IMR-90 (cell line): ENCODE results near the gene CREB1. TPM values are rescaled to one million over a fixed set of nuclear protein-coding genes. Genes with fewer than 3 reads are reported as not detected.

Experiments used
- ATAC-seq: fragments of 200-7000 bp; cut with Tn5 transposase; 2 replicates; pipeline ENCODE4 v1.9.1; 2020; ENCODE audit warnings: low read depth, mild to moderate bottlenecking, moderate library complexity
- BruUV-seq: library from RNA; stranded (reverse); fragments of 400-500 nt; replicated peaks from 2 replicates; lab custom pipeline; 2021; lab: Mats Ljungman, UMichigan
- CTCF ChIA-PET: fragments of 300-600 bp; formaldehyde crosslinking; extraction: SDS; loops from one replicate; lab custom pipeline; 2021; ENCODE audit warnings: antibody characterized with exemption; lab: Yijun Ruan, JAX
- POLR2A ChIA-PET: fragments of 300-600 bp; sonication (Branson Sonifier 250); formaldehyde crosslinking; loops from one replicate; lab custom pipeline; 2022; ENCODE audit warnings: antibody characterized with exemption; ENCODE audit not compliant: unreplicated experiment; lab: Charles Lee
- DNase-seq: peaks from one replicate; pipeline ENCODE4 v3.0.0; 2013
- H2AFZ ChIP-seq: replicated peaks from 2 replicates; pipeline ENCODE3; 2013; ENCODE audit warnings: low read length, mild to moderate bottlenecking; ENCODE audit not compliant: poor library complexity
- H2AK5ac ChIP-seq: 2 replicates; pipeline ENCODE4 v1.6.1; 2013; ENCODE audit warnings: low read depth, low read length, inconsistent platforms
- H2AK9ac ChIP-seq: replicated peaks from 2 replicates; pipeline ENCODE3; 2013; ENCODE audit warnings: mild to moderate bottlenecking, low read depth, low read length, moderate library complexity; ENCODE audit not compliant: poor library complexity
- H2BK120ac ChIP-seq: 2 replicates; pipeline ENCODE4 v1.6.1; 2013; ENCODE audit warnings: low read depth, low read length, inconsistent platforms
- H2BK15ac ChIP-seq: 3 replicates; pipeline ENCODE4 v1.6.1; 2013; ENCODE audit warnings: low read depth, low read length, inconsistent platforms
- H2BK20ac ChIP-seq: 2 replicates; pipeline ENCODE4 v1.6.1; 2013; ENCODE audit warnings: low read depth, mild to moderate bottlenecking, inconsistent platforms, low read length, moderate library complexity
- H2BK5ac ChIP-seq: 2 replicates; pipeline ENCODE4 v1.6.1; 2013; ENCODE audit warnings: mild to moderate bottlenecking, low read depth, low read length, inconsistent platforms; ENCODE audit not compliant: poor library complexity, severe bottlenecking
- H3K14ac ChIP-seq: replicated peaks from 2 replicates; pipeline ENCODE4 v1.6.1; 2013; ENCODE audit warnings: low read depth, low read length, inconsistent platforms
- H3K18ac ChIP-seq: 2 replicates; pipeline ENCODE4 v1.6.1; 2013; ENCODE audit warnings: low read depth, low read length, control low read depth
- H3K23ac ChIP-seq: 2 replicates; pipeline ENCODE4 v1.6.1; 2013; ENCODE audit warnings: low read depth, low read length, inconsistent platforms
- H3K27ac ChIP-seq: 2 replicates; pipeline ENCODE4 v1.5.1; 2013; ENCODE audit warnings: mild to moderate bottlenecking, control low read depth, low read length; ENCODE audit not compliant: insufficient read depth
- H3K27me3 ChIP-seq: 2 replicates; pipeline ENCODE4 v1.6.1; 2013; ENCODE audit warnings: low read length; ENCODE audit not compliant: control insufficient read depth, insufficient read depth
- H3K36me3 ChIP-seq: 2 replicates; pipeline ENCODE4 v1.6.1; 2013; ENCODE audit warnings: low read length, mixed read lengths; ENCODE audit not compliant: control insufficient read depth, insufficient read depth
- H3K4ac ChIP-seq: 2 replicates; pipeline ENCODE4 v1.6.1; 2013; ENCODE audit warnings: low read depth, low read length, inconsistent platforms
- H3K4me1 ChIP-seq: 2 replicates; pipeline ENCODE4 v1.6.1; 2013; ENCODE audit warnings: low read length, mixed read lengths; ENCODE audit not compliant: control insufficient read depth, insufficient read depth
- H3K4me2 ChIP-seq: 2 replicates; pipeline ENCODE4 v1.6.1; 2013; ENCODE audit warnings: low read depth, mild to moderate bottlenecking, control low read depth, low read length, moderate library complexity
- H3K4me3 ChIP-seq: 2 replicates; pipeline ENCODE4 v1.5.1; 2013; ENCODE audit warnings: low read depth, mild to moderate bottlenecking, control low read depth, low read length, moderate library complexity; ENCODE audit not compliant: insufficient read depth
- H3K56ac ChIP-seq: 2 replicates; pipeline ENCODE4 v1.6.1; 2013; ENCODE audit warnings: low read length, inconsistent platforms; ENCODE audit not compliant: insufficient read depth; ENCODE audit errors: extremely low read depth
- H3K79me1 ChIP-seq, 2 experiments: 2 replicates each; pipeline ENCODE4 v1.6.1; 2013; ENCODE audit warnings: low read length in 2 of 2, inconsistent platforms in 1 of 2, low read depth in 1 of 2
- H3K9ac ChIP-seq: 2 replicates; pipeline ENCODE4 v1.6.1; 2013; ENCODE audit warnings: low read depth, low read length, control low read depth
- H3K9me1 ChIP-seq: 2 replicates; pipeline ENCODE4 v1.6.1; 2013; ENCODE audit warnings: low read length, inconsistent platforms; ENCODE audit not compliant: insufficient read depth
- H3K9me3 ChIP-seq: 2 replicates; pipeline ENCODE4 v1.6.1; 2013; ENCODE audit warnings: low read length; ENCODE audit not compliant: control insufficient read depth, insufficient read depth
- H4K20me1 ChIP-seq: 2 replicates; pipeline ENCODE4 v1.6.1; 2013; ENCODE audit warnings: low read length, inconsistent platforms; ENCODE audit not compliant: insufficient read depth
- H4K5ac ChIP-seq: 2 replicates; pipeline ENCODE4 v1.6.1; 2013; ENCODE audit warnings: mild to moderate bottlenecking, low read depth, low read length, control low read depth
- H4K8ac ChIP-seq, 2 experiments: 2 replicates each; pipeline ENCODE4 v1.6.1; 2013; ENCODE audit warnings: low read depth in 2 of 2, low read length in 2 of 2, control low read depth in 1 of 2, inconsistent platforms in 1 of 2
- H4K91ac ChIP-seq: 2 replicates; pipeline ENCODE4 v1.6.1; 2013; ENCODE audit warnings: low read depth, low read length, inconsistent platforms; ENCODE audit not compliant: insufficient read depth
- BHLHE40 ChIP-seq: fragments of 150-350 bp; IDR thresholded peaks from 2 replicates; pipeline ENCODE4 v1.6.1; 2016; ENCODE audit warnings: mild to moderate bottlenecking, low read depth, low read length
- CEBPB ChIP-seq: IDR thresholded peaks from 2 replicates; pipeline ENCODE4 v1.6.1; 2012; ENCODE audit warnings: low read depth, low read length, improper control_type of control experiment
- CHD1 ChIP-seq: IDR thresholded peaks from 2 replicates; pipeline ENCODE4 v1.6.1; 2012; ENCODE audit warnings: low read depth, low read length, improper control_type of control experiment
- FOS ChIP-seq: fragments of 150-350 bp; IDR thresholded peaks from 2 replicates; pipeline ENCODE4 v1.6.1; 2016; ENCODE audit warnings: low read depth, low read length
- MAFK ChIP-seq: IDR thresholded peaks from 2 replicates; pipeline ENCODE4 v1.6.1; 2012; ENCODE audit warnings: low read depth, low read length, improper control_type of control experiment
- MAZ ChIP-seq: IDR thresholded peaks from 2 replicates; pipeline ENCODE4 v1.6.1; 2012; ENCODE audit warnings: low read depth, mild to moderate bottlenecking, low read length, improper control_type of control experiment, moderate library complexity, borderline replicate concordance
- MXI1 ChIP-seq: IDR thresholded peaks from 2 replicates; pipeline ENCODE4 v1.6.1; 2012; ENCODE audit warnings: low read depth, mild to moderate bottlenecking, low read length, moderate library complexity, borderline replicate concordance
- NFE2L2 ChIP-seq: fragments of 150-350 bp; IDR thresholded peaks from 2 replicates; pipeline ENCODE4 v1.6.1; 2016; ENCODE audit warnings: low read depth, mild to moderate bottlenecking, low read length
- POLR2A ChIP-seq: IDR thresholded peaks from 2 replicates; pipeline ENCODE4 v1.6.1; 2012; ENCODE audit warnings: mild to moderate bottlenecking, low read depth, low read length
- RAD21 ChIP-seq: IDR thresholded peaks from 2 replicates; pipeline ENCODE4 v1.6.1; 2012; ENCODE audit warnings: low read length, improper control_type of control experiment
- RFX5 ChIP-seq: IDR thresholded peaks from 2 replicates; pipeline ENCODE4 v1.8.0; 2012; ENCODE audit warnings: low read depth, mild to moderate bottlenecking, low read length, moderate library complexity
- SMC3 ChIP-seq: fragments of 150-350 bp; IDR thresholded peaks from 2 replicates; pipeline ENCODE4 v1.6.1; 2016; ENCODE audit warnings: low read depth, mild to moderate bottlenecking, antibody characterized with exemption, low read length, moderate library complexity
- WGBS, 2 experiments: methylation state at CpG; one replicate each; pipeline versions ENCODE4 v1.1.5 to v1.1.7; 2013; ENCODE audit warnings: missing lambda C conversion rate in 2 of 2; ENCODE audit not compliant: insufficient read length in 1 of 2; ENCODE audit errors: extremely low coverage in 2 of 2; 5-methylcytosine and 5-hydroxymethylcytosine counted together
- dilution Hi-C: fragments of 300-500 bp; cut with HindIII; formaldehyde crosslinking; loops from one replicate; pipeline ENCODE4 v1.14.3; 2018; ENCODE audit warnings: low sequenced_read_pairs; ENCODE audit not compliant: unreplicated experiment
- in situ Hi-C: fragments of 300-500 bp; cut with MboI; formaldehyde crosslinking; loops from 3 replicates; pipeline ENCODE4 v1.14.3; 2019; ENCODE audit warnings: low sequenced_read_pairs, inconsistent platforms, mixed read lengths
- intact Hi-C: fragments of 100-400 bp; cut with micrococcal nuclease; formaldehyde crosslinking; loops from 2 replicates; pipeline ENCODE4 v1.10.0; 2022
- polyA plus RNA-seq, 3 experiments: library from polyadenylated mRNA; depleted of rRNA; stranded (reverse); fragments of >200 nt; gene quantifications; 2 replicates each; pipeline ENCODE4 v1.2.3, GENCODE V29; 2012; ENCODE audit warnings: low replicate concordance in 1 of 3
- total RNA-seq: library from RNA; depleted of rRNA; stranded (reverse); fragments of >200 nt; gene quantifications from 2 replicates; pipeline ENCODE4 v1.2.3, GENCODE V29; 2012
- TF ChIP-seq, protein P1 (sequence below): conservative IDR thresholded peaks from 2 replicates; pipeline ENCODE4 v1.5.1; 2012; ENCODE audit warnings: mild to moderate bottlenecking, low read depth, low read length, improper control_type of control experiment
- TF ChIP-seq, protein P2 (sequence below): fragments of 150-350 bp; IDR thresholded peaks from 2 replicates; pipeline ENCODE4 v1.6.1; 2017; ENCODE audit warnings: mild to moderate bottlenecking, antibody characterized with exemption, low read length, low read depth

Gene CREB1
- total and polyA plus RNA-seq, 2 of the 4 experiments (the other 2 are of a cell fraction) = 22.4 to 94.5 TPM

DNA sequence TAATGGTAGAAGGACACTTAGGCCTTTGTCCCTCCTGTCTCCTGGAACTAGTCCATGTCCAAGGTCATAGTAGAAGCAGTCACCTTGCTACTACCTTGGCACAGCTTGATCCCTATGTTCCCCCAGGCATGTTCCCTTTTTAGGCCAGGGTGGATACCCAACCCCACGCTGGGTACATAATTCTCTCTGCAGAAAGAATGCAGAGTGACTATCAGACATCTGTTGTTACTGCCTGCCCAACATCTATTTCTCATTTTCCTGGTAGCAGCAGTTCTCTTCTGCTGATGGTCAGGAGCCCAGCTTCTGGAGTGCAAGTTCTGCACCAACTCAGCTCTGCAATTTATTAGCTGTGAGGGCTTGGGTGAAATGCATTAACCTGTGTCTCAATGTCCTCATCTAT is 99.8 kb downstream of the CREB1 start:
- Histone ChIP-seq H3K4me1 (peaks cover 9% of the 10 kb centered on the region; the same call in 1 of the 2 replicates), H2BK5ac (no peak overlapping the region), H3K9me3 (no peaks in the 10 kb centered on the region), H2BK120ac (no peak overlapping the region), H2AFZ (no peak overlapping the region), H2AK9ac (no peak overlapping the region), H2BK20ac (no peak overlapping the region), H3K27me3 (no peaks in the 10 kb centered on the region), H2BK15ac (no peak overlapping the region), H3K27ac (no peak overlapping the region), H3K9me1 (0 out of 2 replicates have a peak, but pooled peaks cover 3% of the 10 kb centered on the region), H3K4ac (no peak overlapping the region), H3K9ac (no peak overlapping the region), H4K8ac (no peak overlapping the region), H3K36me3 (no peaks in the 10 kb centered on the region), H3K4me2 (no peak overlapping the region), H3K23ac (no peak overlapping the region), H3K79me1 (no peaks in the 10 kb centered on the region), H3K4me3 (no peak overlapping the region), H4K5ac (no peak overlapping the region), H3K18ac (no peak overlapping the region), H4K91ac (no peak overlapping the region), H3K56ac (no peak overlapping the region), H2AK5ac (no peak overlapping the region), H4K20me1 (no peaks in the 10 kb centered on the region), H3K14ac (no peak overlapping the region)
- in situ Hi-C loops = loop anchor here (25.0 kb wide), 1 partner anchor 433 kb away; no protein-coding TSS in a partner anchor
- intact Hi-C loops = loop anchor here (10.0 kb wide), 1 partner anchor 935 kb away; no protein-coding TSS in a partner anchor
- DNase-seq = no peak
- ChIA-PET CTCF (no interaction called here), POLR2A (no interaction called here)
- no peak for TF ChIP-seq POLR2A
- no peak for TF ChIP-seq SMC3
- TF ChIP-seq MXI1 = no peak
- TF ChIP-seq CHD1 = no peak
- no peak for TF ChIP-seq RFX5
- no peak for TF ChIP-seq FOS
- TF ChIP-seq CEBPB = no peak
- no peak for TF ChIP-seq MAFK
- TF ChIP-seq RAD21 = no peak
- TF ChIP-seq, protein P1, sequence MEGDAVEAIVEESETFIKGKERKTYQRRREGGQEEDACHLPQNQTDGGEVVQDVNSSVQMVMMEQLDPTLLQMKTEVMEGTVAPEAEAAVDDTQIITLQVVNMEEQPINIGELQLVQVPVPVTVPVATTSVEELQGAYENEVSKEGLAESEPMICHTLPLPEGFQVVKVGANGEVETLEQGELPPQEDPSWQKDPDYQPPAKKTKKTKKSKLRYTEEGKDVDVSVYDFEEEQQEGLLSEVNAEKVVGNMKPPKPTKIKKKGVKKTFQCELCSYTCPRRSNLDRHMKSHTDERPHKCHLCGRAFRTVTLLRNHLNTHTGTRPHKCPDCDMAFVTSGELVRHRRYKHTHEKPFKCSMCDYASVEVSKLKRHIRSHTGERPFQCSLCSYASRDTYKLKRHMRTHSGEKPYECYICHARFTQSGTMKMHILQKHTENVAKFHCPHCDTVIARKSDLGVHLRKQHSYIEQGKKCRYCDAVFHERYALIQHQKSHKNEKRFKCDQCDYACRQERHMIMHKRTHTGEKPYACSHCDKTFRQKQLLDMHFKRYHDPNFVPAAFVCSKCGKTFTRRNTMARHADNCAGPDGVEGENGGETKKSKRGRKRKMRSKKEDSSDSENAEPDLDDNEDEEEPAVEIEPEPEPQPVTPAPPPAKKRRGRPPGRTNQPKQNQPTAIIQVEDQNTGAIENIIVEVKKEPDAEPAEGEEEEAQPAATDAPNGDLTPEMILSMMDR = no peak
- TF ChIP-seq, protein P2, sequence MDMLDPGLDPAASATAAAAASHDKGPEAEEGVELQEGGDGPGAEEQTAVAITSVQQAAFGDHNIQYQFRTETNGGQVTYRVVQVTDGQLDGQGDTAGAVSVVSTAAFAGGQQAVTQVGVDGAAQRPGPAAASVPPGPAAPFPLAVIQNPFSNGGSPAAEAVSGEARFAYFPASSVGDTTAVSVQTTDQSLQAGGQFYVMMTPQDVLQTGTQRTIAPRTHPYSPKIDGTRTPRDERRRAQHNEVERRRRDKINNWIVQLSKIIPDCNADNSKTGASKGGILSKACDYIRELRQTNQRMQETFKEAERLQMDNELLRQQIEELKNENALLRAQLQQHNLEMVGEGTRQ = no peak
- TF ChIP-seq NFE2L2 = no peak
- no peak for TF ChIP-seq BHLHE40
- TF ChIP-seq MAZ = no peak
- dilution Hi-C loops = no loop called here
- ATAC-seq = no peak
- WGBS, 2 experiments = no CpG with 5 or more reads among the region's 1 CpG
- BruUV-seq = no TSS peak
